GM13977 (cell line): Measurements from ENCODE around the gene NDFIP2.

Source experiments
- DNase-seq: peaks from one replicate; pipeline ENCODE4 v3.0.0; 2012; ENCODE audit warnings: low spot score
- in situ Hi-C: fragments of 300-500 bp; cut with MboI; formaldehyde crosslinking; loops from one replicate; pipeline ENCODE4 v1.12.0; 2022; ENCODE audit warnings: low sequenced_read_pairs, low pct_unique_long_range_greater_than_20kb, mixed read lengths, inconsistent platforms; ENCODE audit not compliant: unreplicated experiment
- TF ChIP-seq, protein P1 (sequence below): IDR thresholded peaks from 2 replicates; pipeline ENCODE4 v1.5.1; 2012; ENCODE audit warnings: mild to moderate bottlenecking, control low read depth; ENCODE audit not compliant: insufficient read depth; ENCODE audit errors: extremely low read depth, missing control alignments

The NDFIP2 gene

DNA sequence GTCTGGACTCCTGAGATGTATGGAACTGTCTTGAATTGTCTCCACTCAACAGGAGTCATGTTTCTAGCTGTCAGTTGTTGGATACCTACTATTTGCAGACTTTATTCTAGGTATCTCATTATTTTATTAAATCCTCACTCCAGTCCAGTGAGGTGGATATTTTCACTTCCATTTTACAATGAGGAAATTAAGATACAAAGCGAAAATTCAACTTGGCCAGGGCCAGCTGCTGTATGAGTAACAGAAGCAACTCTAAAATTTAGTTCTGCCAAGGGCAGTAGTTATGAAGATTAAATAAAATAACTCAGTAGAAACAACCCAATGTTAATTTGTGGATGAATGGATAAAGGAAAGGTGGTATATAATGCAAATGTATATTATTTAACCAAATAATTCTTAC is 12.6 kb upstream of the NDFIP2 start:
- DNase-seq: no peak
- TF ChIP-seq, protein P1, sequence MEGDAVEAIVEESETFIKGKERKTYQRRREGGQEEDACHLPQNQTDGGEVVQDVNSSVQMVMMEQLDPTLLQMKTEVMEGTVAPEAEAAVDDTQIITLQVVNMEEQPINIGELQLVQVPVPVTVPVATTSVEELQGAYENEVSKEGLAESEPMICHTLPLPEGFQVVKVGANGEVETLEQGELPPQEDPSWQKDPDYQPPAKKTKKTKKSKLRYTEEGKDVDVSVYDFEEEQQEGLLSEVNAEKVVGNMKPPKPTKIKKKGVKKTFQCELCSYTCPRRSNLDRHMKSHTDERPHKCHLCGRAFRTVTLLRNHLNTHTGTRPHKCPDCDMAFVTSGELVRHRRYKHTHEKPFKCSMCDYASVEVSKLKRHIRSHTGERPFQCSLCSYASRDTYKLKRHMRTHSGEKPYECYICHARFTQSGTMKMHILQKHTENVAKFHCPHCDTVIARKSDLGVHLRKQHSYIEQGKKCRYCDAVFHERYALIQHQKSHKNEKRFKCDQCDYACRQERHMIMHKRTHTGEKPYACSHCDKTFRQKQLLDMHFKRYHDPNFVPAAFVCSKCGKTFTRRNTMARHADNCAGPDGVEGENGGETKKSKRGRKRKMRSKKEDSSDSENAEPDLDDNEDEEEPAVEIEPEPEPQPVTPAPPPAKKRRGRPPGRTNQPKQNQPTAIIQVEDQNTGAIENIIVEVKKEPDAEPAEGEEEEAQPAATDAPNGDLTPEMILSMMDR: no peak
- in situ Hi-C loops: no loop called here

DNA sequence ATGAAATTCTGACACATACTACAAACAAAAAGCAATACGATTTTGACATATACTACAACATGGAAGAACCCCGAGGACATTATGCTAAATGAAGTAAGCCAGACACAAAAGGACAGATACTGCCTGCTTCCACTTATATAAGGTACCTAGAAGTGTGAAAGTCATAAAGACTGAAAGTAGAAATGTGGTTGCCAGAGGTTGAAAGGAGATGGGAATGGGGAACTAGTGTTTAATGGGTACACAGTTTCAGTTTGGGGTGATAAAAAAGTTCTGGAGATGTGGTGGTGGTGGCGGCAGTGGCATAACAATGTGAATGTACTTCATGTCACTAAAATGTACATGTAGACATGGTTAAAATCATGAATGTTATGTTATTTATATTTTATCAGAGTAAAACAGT is 12.1 kb upstream of the NDFIP2 start:
- in situ Hi-C loops: no loop called here
- TF ChIP-seq, protein P1: no peak
- no peak for DNase-seq

DNA sequence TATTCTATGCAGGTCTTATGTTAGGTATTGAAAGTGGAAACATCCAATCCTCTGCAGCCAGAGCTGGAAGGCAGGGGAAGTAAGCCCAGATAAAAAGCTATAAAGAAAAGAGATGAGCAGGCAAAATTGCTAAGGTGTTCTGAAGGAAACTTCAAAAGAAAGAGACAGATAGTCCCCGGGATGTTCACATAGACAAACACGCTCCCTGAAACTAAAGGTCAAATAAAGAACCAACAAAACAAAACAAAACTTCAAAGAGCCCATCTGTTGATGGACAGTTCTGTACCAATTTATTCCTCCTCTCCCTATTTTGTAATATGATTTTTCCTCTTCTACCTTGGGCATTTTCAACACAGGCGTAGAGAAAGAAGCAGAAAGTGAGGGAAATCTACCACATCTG is 11.3 kb upstream of the NDFIP2 start:
- in situ Hi-C loops: no loop called here

DNA sequence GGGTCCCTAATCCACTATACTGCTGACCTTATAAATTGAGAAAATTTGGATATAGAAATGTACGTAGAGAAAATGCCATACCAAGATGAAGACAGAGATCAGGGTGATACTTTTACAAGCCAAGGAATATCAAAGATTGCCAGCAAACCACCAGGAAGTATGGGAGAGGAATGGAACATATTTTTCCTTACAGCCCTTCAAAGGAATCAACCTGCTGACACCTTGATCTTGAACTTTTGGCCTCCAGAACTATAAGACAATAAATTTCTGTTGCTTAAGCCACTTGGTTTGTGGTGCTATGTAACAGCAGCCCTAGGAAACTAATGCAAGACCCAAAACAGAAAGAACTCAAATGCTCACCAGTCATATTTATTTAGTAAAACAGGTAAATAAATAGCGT is 10.3 kb upstream of the NDFIP2 start:
- in situ Hi-C loops: no loop called here

More for the DNA sequence above, 11.3 kb upstream of the NDFIP2 start:
- TF ChIP-seq, protein P1: no peak
- no peak for DNase-seq

DNA sequence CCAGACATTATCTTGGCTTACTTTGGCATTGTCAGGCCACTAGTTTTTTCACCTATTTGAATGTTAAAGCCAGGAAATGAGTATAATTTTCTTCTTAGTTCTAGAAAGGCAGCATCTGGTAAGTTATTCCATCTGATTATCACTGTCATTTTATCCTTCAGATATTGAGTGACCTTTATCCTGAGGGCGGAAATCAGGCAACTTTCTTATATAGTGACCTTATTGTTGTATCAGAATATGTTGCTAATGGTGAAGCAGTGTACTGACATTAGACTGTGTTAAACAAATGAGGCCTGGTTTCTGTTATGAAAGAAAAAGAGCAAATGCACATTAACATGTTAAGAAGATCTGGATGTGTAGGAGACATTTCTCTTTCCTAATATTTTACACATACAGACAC is 5.4 kb upstream of the NDFIP2 start:
- TF ChIP-seq, protein P1: no peak
- in situ Hi-C loops: no loop called here
- DNase-seq: no peak

More for the DNA sequence above, 10.3 kb upstream of the NDFIP2 start:
- TF ChIP-seq, protein P1: no peak
- DNase-seq: no peak

DNA sequence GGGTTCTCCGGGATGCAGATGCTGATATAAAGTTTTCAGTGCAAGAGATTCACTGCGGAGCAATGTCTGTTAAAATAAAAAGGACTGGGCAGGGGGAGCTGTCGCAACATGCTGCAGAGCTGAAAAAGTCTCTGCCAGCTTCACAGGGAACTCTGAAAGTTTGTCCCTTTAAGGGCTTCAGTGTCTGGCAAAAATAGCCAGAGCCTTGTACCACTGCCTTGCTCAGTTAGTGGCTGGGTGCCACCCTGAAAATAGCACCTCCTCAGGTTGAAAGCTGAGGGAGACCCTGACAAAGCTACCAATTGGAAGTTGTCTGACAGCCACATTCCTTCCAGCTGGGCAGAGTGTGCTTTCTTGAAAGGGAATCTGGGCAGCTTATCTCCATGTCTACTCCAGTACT is 3.0 kb upstream of the NDFIP2 start:
- DNase-seq: no peak
- TF ChIP-seq, protein P1: no peak
- in situ Hi-C loops: no loop called here

DNA sequence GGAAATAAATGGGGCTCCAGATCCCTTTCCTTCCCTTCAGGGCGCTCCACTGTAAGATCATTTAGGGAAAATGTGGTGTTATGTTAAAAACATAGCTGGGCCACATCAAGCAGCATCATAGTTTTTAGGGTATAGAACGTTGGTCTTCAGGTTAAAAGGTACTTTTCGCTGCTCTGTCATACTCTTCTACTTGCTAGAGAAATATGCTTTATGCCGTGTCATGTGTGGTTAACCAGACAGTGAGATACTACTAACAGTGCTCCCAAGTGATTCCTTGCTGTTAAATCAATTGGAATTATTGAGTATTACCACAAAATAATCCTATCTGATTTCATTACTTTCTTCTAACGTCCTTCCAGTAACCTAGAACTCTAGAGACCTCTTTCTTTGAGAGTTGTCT is 1.1 kb upstream of the NDFIP2 start:
- DNase-seq: no peak
- in situ Hi-C loops: no loop called here
- TF ChIP-seq, protein P1: no peak
